Astrocyte of the spinal cord (primary cell): ENCODE results near the gene SENP7.

Experiments
- DNase-seq: peaks from one replicate; pipeline ENCODE4 v3.0.0; 2011; ENCODE audit warnings: low read depth, low spot score
- H3K4me3 ChIP-seq: 2 replicates; pipeline ENCODE4 v1.5.1; 2011; ENCODE audit warnings: low read depth, mild to moderate bottlenecking, low read length, moderate library complexity
- in situ Hi-C: cut with HindIII; loops from 2 replicates; pipeline ENCODE4 v1.10.0; 2017; ENCODE audit warnings: low sequenced_read_pairs
- TF ChIP-seq, protein P1 (sequence below): IDR thresholded peaks from 2 replicates; pipeline ENCODE4 v1.5.1; 2012; ENCODE audit warnings: low read depth, mild to moderate bottlenecking, low read length, inconsistent platforms

Gene SENP7

DNA sequence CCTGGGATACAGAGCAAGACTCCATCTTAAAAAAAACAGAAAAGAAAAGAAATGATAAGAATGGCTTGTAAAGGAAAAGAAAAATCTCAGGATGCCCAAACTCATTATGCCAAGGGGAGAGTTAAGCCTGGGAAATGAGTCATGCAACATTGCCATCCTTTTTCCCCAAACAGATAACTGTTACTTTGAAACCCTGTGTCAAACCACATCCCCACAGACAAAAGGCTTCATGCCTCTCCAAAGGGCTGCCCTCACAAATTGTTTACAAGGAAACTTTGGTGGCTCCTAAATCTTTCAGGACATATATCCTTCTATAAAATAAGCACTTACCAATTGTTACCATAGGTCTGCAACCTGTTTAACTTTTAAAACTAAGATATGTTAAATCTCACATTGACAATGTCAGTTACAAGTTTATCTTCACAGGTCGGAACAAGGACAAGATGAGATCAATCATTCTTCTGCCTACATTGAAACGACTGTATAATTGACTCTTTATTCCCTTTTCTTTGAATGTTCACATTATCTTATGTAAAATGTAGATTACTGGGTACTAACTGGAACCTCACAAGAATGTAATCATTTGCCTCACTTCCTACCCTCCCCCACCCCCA is 18.6 kb upstream of the SENP7 start:
- DNase-seq = no peak
- in situ Hi-C loops = no loop called here
- TF ChIP-seq, protein P1, sequence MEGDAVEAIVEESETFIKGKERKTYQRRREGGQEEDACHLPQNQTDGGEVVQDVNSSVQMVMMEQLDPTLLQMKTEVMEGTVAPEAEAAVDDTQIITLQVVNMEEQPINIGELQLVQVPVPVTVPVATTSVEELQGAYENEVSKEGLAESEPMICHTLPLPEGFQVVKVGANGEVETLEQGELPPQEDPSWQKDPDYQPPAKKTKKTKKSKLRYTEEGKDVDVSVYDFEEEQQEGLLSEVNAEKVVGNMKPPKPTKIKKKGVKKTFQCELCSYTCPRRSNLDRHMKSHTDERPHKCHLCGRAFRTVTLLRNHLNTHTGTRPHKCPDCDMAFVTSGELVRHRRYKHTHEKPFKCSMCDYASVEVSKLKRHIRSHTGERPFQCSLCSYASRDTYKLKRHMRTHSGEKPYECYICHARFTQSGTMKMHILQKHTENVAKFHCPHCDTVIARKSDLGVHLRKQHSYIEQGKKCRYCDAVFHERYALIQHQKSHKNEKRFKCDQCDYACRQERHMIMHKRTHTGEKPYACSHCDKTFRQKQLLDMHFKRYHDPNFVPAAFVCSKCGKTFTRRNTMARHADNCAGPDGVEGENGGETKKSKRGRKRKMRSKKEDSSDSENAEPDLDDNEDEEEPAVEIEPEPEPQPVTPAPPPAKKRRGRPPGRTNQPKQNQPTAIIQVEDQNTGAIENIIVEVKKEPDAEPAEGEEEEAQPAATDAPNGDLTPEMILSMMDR = no peak
- no peak overlapping the region for H3K4me3 ChIP-seq

- in situ Hi-C loops = no loop called here
- no peak for DNase-seq
- TF ChIP-seq, protein P1 = no peak
- no peak overlapping the region for H3K4me3 ChIP-seq
Measured at GRCh38 chr3:101530686-101531047, 17.7 kb upstream of the SENP7 start.

GRCh38 chr3:101529816-101530685 is 17.0 kb upstream of the SENP7 start:
- DNase-seq = no peak
- TF ChIP-seq, protein P1 = no peak
- in situ Hi-C loops = no loop called here
- no peak overlapping the region for H3K4me3 ChIP-seq

DNA sequence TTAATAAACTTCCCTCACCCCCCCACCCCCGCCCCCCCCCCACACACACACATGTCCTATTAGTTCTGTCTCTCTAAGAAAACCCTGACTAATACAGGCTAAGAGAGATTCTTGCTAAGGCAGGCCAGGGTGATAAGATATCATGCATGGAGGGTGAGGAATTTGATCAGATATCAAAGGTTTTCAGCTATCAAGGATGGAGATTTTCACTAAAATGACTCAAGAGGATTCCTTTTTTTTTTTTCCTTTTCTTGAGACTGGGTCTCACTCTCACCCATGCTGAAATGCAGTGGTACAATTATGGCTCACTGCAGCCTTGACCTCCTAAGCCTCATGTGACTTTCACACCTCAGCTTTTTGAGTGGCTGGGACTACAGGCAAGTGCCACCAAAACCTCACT is 14.9 kb upstream of the SENP7 start:
- TF ChIP-seq, protein P1 = no peak
- in situ Hi-C loops = no loop called here
- no peak overlapping the region for H3K4me3 ChIP-seq
- no peak for DNase-seq

DNA sequence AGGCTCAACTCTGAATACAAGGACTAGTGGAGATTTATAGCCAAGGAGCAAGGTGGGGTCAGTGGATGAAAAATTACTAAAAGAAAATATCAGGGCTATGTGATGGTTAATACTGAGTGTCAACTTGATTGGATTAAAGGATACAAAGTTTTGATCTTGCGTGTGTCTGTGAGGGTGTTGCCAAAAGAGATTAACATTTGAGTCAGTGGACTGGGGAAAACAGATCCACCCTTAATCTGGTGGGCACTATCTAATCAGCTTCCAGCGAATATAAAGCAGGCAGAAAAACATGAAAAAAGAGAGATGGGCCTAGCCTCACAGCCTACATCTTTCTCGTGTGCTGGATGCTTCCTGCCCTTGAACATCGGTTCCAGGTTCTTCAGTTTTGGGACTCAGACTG is 14.4 kb upstream of the SENP7 start:
- DNase-seq = no peak
- TF ChIP-seq, protein P1 = no peak
- in situ Hi-C loops = no loop called here
- H3K4me3 ChIP-seq = no peak overlapping the region

- in situ Hi-C loops = no loop called here
- H3K4me3 ChIP-seq = no peak overlapping the region
- TF ChIP-seq, protein P1 = no peak
- DNase-seq = no peak
Measured at GRCh38 chr3:101521211-101521701, 8.2 kb upstream of the SENP7 start.
